ENCODE measurements around the gene COL4A2.
"Not testable (repeated sequence)": the region's sequence is repeated elsewhere in the genome, so short reads cannot be mapped to it uniquely, and the experiment has no call there.

Gene COL4A2

DNA sequence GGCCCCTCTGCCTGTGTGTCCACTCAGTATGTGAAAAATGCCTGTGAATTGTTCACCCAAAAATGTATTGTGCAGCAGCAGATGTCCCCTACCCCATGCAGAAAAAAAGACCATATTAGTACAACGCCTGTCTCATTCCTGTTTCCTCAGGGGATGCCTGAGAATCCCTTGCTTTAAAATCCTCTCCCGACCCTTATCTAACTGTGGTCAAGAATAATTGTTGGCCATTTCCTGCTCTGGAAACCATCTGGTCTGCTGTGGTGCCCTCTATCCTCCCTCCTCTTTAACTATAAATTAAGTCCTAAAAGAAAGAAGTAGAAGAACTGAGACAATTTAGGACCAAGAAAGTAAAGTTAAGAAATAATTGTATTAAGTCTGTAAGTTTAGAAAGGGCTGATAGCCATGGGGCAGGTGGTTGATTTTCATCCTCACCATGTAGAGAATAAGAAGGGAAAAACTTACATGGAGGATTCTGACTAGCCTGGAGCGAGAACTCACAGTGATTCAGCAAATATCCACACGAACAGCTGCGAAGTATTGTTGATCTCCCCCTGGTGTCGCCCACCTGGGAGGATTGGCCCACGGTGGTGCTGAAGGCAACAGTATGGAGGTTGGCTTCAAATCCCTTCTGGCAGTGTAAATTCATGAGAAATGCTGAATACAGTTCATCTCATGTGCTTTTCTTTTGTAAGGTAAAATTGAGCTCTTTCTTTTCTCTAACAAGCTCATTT, 85.6 kb downstream of the COL4A2 start:
- H3K36me3 ChIP-seq (ENCODE audit: insufficient read depth, insufficient read length, low read length) = peaks cover 27% of the 10 kb centered on the region
- H3K9me3 ChIP-seq (ENCODE audit: insufficient read depth, low read length) = peaks cover 18% of the 10 kb centered on the region
- no peak overlapping the region for H3K9ac ChIP-seq (ENCODE audit: insufficient read length, low read depth)
- DNase-seq (ENCODE audit: low read depth, low spot score) = no peak
- no peak overlapping the region for H3K4me3 ChIP-seq (ENCODE audit: insufficient read length, low read depth)
- no peaks in the 10 kb centered on the region for H3K27me3 ChIP-seq (ENCODE audit: insufficient read depth, insufficient read length)
- no peak for TF ChIP-seq SUZ12 (IDR thresholded peaks at IDR 0.05; ENCODE audit: extremely low read depth, insufficient read depth, insufficient read length)
- TF ChIP-seq ZNF274 (IDR thresholded peaks at IDR 0.05; ENCODE audit: low read depth, low read length) = no peak
- no peaks in the 10 kb centered on the region for H3K4me1 ChIP-seq (ENCODE audit: insufficient read depth, insufficient read length)

DNA sequence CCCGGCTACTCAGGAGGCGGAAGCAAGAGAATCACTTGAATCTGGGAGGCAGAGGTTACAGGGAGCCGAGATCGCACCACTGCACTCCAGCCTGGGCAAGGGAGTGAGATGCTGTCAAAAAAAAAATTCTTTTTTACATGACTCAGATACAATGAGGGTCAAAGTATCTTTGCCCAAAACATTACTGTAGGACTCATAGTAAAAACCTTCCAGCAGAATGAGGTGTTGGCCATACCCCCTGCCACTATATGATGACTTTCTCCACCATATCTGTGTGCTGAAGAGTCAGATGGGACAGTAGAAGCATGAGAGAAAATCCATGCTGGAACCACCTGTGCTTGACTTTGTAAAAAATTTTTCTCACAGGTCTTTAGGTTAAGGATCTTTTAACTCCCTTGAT, 86.7 kb downstream of the COL4A2 start:
- Histone ChIP-seq H3K4me3 (ENCODE audit: insufficient read length, low read depth) (no peak overlapping the region), H3K9ac (ENCODE audit: insufficient read length, low read depth) (no peak overlapping the region), H3K36me3 (ENCODE audit: insufficient read depth, insufficient read length, low read length) (peaks cover 26% of the 10 kb centered on the region), H3K9me3 (ENCODE audit: insufficient read depth, low read length) (peaks cover 18% of the 10 kb centered on the region), H3K27me3 (ENCODE audit: insufficient read depth, insufficient read length) (no peaks in the 10 kb centered on the region), H3K4me1 (ENCODE audit: insufficient read depth, insufficient read length) (no peaks in the 10 kb centered on the region)
- DNase-seq (ENCODE audit: low read depth, low spot score) = no peak
- no peak for TF ChIP-seq SUZ12 (IDR thresholded peaks at IDR 0.05; ENCODE audit: extremely low read depth, insufficient read depth, insufficient read length)
- no peak for TF ChIP-seq YY1 (IDR thresholded peaks at IDR 0.05; ENCODE audit: insufficient read depth, insufficient read length)
- no peak for TF ChIP-seq ZNF274 (IDR thresholded peaks at IDR 0.05; ENCODE audit: low read depth, low read length)

DNA sequence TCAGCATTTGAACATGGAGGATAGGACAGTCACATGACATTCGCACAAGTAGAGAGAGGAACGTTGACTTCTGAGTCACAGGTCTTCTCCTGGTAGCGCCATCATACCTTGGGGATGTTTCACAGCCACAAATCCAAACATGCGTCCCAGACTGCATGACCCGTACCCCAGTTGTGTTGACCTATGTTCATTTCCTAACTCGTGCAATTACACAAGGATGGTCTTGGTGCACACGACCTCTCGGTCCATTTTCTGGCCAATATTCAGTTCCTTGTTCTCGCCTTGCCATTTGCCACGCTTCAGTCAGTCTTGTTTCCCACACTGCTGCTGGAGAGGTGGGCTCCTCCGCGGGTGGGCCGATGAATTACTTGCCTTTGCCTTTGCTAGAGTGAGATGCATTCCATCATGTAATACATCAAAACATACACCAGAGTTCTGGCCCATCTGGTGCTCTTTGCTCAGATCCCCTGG, 87.3 kb downstream of the COL4A2 start:
- Histone ChIP-seq H3K27me3 (ENCODE audit: insufficient read depth, insufficient read length) (no peaks in the 10 kb centered on the region), H3K4me1 (ENCODE audit: insufficient read depth, insufficient read length) (no peaks in the 10 kb centered on the region), H3K4me3 (ENCODE audit: insufficient read length, low read depth) (no peak overlapping the region), H3K9me3 (ENCODE audit: insufficient read depth, low read length) (peaks cover 12% of the 10 kb centered on the region), H3K36me3 (ENCODE audit: insufficient read depth, insufficient read length, low read length) (peaks cover 19% of the 10 kb centered on the region), H3K9ac (ENCODE audit: insufficient read length, low read depth) (no peak overlapping the region)
- DNase-seq (ENCODE audit: low read depth, low spot score) = no peak
- no peak for TF ChIP-seq ZNF274 (IDR thresholded peaks at IDR 0.05; ENCODE audit: low read depth, low read length)
- TF ChIP-seq YY1 (IDR thresholded peaks at IDR 0.05; ENCODE audit: insufficient read depth, insufficient read length) = no peak
- no peak for TF ChIP-seq SUZ12 (IDR thresholded peaks at IDR 0.05; ENCODE audit: extremely low read depth, insufficient read depth, insufficient read length)

DNA sequence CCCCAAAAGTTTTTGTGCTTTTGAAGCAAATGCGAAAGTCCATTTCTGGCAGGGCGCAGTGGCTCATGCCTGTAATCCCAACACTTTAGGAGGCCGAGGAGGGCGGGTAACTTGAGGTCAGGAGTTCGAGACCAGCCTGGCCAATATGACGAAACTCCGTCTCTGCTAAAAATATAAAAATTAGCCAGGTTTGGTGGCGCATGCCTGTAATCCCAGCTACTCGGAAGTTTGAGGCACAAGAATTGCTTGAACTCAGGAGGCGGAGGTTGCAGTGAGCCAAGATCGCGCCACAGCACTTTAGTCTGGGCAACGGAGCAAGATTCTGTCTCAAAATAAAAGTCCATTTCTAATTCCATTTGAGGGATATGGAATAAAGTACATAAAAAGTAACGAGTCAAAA, 88.5 kb downstream of the COL4A2 start:
- H3K36me3 ChIP-seq (ENCODE audit: insufficient read depth, insufficient read length, low read length) = peaks cover 11% of the 10 kb centered on the region
- not testable (repeated sequence) for H3K4me1 ChIP-seq (ENCODE audit: insufficient read depth, insufficient read length); H3K4me3 ChIP-seq (ENCODE audit: insufficient read length, low read depth); H3K9ac ChIP-seq (ENCODE audit: insufficient read length, low read depth); H3K27me3 ChIP-seq (ENCODE audit: insufficient read depth, insufficient read length); H3K9me3 ChIP-seq (ENCODE audit: insufficient read depth, low read length); DNase-seq (ENCODE audit: low read depth, low spot score)

DNA sequence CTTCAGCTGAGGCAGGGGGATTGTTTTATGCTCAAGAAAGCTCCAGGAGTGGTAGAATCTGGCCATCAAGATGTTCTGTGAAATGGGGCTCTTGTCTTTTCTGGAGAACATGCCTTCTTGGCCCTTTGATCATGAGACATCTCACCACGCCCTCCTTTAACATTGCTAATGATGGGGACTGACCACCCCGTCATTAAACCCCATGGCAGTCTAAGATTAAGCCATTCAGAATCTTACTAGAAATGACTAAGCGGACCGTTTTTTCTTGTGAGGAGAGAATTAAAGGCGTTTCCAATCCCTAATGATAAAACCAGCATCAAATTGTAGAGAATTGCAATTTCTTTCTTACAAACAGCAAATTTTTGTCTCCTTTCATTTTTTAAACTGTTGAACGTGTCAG, 89.4 kb downstream of the COL4A2 start:
- no peaks in the 10 kb centered on the region for H3K4me1 ChIP-seq (ENCODE audit: insufficient read depth, insufficient read length)

DNA sequence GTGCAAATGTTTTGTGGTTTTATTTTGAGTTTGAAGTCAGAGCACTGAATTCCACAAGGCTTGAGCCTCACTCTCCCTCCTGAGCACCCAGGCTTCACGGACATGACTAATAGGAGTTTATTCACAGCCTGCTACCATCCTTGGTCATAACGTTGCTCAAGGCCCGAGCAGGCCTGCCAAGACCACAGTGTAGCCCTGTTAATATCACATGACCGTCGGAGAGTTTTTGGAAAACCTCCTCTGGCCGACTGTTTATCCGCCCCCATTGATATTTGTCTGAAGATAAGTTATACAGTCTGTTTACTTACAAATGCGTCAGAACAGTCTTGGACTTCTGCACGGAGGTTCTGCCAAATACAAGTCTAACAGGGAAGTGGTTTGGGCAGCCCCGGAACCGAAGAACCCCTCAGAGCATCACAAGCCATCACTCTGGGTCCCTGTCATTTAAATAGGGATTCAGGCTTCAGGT, 89.9 kb downstream of the COL4A2 start:
- Histone ChIP-seq H3K9ac (ENCODE audit: insufficient read length, low read depth) (no peak overlapping the region), H3K4me1 (ENCODE audit: insufficient read depth, insufficient read length) (no peaks in the 10 kb centered on the region), H3K27me3 (ENCODE audit: insufficient read depth, insufficient read length) (no peaks in the 10 kb centered on the region), H3K4me3 (ENCODE audit: insufficient read length, low read depth) (no peak overlapping the region), H3K36me3 (ENCODE audit: insufficient read depth, insufficient read length, low read length) (peaks cover 8% of the 10 kb centered on the region), H3K9me3 (ENCODE audit: insufficient read depth, low read length) (no peaks in the 10 kb centered on the region)
- no peak for DNase-seq (ENCODE audit: low read depth, low spot score)
- TF ChIP-seq SUZ12 (IDR thresholded peaks at IDR 0.05; ENCODE audit: extremely low read depth, insufficient read depth, insufficient read length) (no peak), ZNF274 (IDR thresholded peaks at IDR 0.05; ENCODE audit: low read depth, low read length) (no peak), YY1 (IDR thresholded peaks at IDR 0.05; ENCODE audit: insufficient read depth, insufficient read length) (no peak)

More for the DNA sequence above, 89.4 kb downstream of the COL4A2 start:
- DNase-seq (ENCODE audit: low read depth, low spot score) = no peak
- H3K4me3 ChIP-seq (ENCODE audit: insufficient read length, low read depth) = no peak overlapping the region
- peaks cover 11% of the 10 kb centered on the region for H3K36me3 ChIP-seq (ENCODE audit: insufficient read depth, insufficient read length, low read length)
- H3K9me3 ChIP-seq (ENCODE audit: insufficient read depth, low read length) = no peaks in the 10 kb centered on the region
- no peak overlapping the region for H3K9ac ChIP-seq (ENCODE audit: insufficient read length, low read depth)
- no peaks in the 10 kb centered on the region for H3K27me3 ChIP-seq (ENCODE audit: insufficient read depth, insufficient read length)
- TF ChIP-seq ZNF274 (IDR thresholded peaks at IDR 0.05; ENCODE audit: low read depth, low read length) = no peak
- TF ChIP-seq YY1 (IDR thresholded peaks at IDR 0.05; ENCODE audit: insufficient read depth, insufficient read length) = no peak
- TF ChIP-seq SUZ12 (IDR thresholded peaks at IDR 0.05; ENCODE audit: extremely low read depth, insufficient read depth, insufficient read length) = no peak

DNA sequence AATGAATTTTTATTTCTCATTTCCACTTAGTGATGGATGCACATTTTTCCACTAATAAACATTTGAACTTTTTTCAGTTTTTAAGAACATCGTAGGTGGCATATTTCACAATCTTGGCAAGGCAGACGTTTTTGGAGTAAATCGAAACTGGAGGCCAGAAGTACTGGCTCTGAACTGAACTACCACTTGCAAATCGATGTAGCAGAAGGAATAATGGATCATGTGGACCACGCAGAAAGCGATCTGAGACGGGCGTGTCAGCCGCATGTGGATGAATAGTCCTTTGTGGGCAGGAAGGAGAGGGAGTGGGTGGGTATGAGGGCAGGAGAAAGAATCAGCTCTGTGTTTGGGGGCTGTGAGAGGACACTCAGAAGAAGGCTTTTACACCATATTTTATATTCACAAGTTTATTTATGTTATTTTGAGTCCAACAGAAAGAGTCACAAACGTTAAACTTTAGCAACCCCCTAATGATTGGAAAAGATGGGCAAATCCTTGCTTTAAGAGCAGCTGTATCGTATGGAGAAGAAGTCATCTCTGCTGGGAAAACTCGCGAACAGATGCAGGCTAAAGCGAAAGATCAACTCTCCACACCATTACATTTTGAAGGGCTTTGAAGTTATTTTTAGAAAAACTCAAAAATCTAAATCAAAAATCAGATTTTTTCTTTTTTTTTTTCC, 90.5 kb downstream of the COL4A2 start:
- H3K4me3 ChIP-seq (ENCODE audit: insufficient read length, low read depth) = no peak overlapping the region
- no peaks in the 10 kb centered on the region for H3K9me3 ChIP-seq (ENCODE audit: insufficient read depth, low read length)
- TF ChIP-seq ZNF274 (IDR thresholded peaks at IDR 0.05; ENCODE audit: low read depth, low read length) (no peak), YY1 (IDR thresholded peaks at IDR 0.05; ENCODE audit: insufficient read depth, insufficient read length) (no peak), SUZ12 (IDR thresholded peaks at IDR 0.05; ENCODE audit: extremely low read depth, insufficient read depth, insufficient read length) (no peak)
- H3K36me3 ChIP-seq (ENCODE audit: insufficient read depth, insufficient read length, low read length) = peaks cover 8% of the 10 kb centered on the region
- no peak overlapping the region for H3K9ac ChIP-seq (ENCODE audit: insufficient read length, low read depth)
- H3K4me1 ChIP-seq (ENCODE audit: insufficient read depth, insufficient read length) = no peaks in the 10 kb centered on the region
- no peak for DNase-seq (ENCODE audit: low read depth, low spot score)
- H3K27me3 ChIP-seq (ENCODE audit: insufficient read depth, insufficient read length) = no peaks in the 10 kb centered on the region
